Astrocyte of the spinal cord (primary cell): Measurements from ENCODE around the gene EHBP1.
A peak's percentile ranks its signal among the peaks of the same experiment; 100 is the strongest.

ENCODE experiments used
- DNase-seq: peaks from one replicate; pipeline ENCODE4 v3.0.0; 2011; ENCODE audit warnings: low read depth, low spot score
- H3K4me3 ChIP-seq: 2 replicates; pipeline ENCODE4 v1.5.1; 2011; ENCODE audit warnings: low read depth, mild to moderate bottlenecking, low read length, moderate library complexity
- in situ Hi-C: cut with HindIII; loops from 2 replicates; pipeline ENCODE4 v1.10.0; 2017; ENCODE audit warnings: low sequenced_read_pairs
- TF ChIP-seq, protein P1 (sequence below): IDR thresholded peaks from 2 replicates; pipeline ENCODE4 v1.5.1; 2012; ENCODE audit warnings: low read depth, mild to moderate bottlenecking, low read length, inconsistent platforms

The EHBP1 gene

DNA sequence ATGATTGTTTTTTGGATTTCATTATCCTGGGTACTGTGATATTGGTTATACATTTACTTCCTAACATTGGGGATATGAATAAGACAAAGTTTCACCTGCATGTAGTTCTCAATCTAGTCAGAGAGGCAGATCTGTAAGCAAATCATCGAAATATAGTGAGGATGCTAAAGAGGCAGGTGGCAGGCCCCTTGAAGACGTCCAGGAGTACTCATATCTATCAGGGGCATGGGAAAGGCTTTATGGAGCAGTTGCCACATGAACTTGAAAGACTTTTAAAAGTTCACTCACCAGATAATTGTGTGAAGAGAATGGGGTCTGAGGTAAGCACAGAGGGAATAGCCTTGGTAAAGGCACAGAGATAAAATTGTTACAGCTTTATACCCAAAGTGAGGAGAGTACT, 78.8 kb downstream of the EHBP1 start:
- in situ Hi-C loops: no loop called here
- H3K4me3 ChIP-seq: no peak overlapping the region
- no peak for DNase-seq
- TF ChIP-seq, protein P1, sequence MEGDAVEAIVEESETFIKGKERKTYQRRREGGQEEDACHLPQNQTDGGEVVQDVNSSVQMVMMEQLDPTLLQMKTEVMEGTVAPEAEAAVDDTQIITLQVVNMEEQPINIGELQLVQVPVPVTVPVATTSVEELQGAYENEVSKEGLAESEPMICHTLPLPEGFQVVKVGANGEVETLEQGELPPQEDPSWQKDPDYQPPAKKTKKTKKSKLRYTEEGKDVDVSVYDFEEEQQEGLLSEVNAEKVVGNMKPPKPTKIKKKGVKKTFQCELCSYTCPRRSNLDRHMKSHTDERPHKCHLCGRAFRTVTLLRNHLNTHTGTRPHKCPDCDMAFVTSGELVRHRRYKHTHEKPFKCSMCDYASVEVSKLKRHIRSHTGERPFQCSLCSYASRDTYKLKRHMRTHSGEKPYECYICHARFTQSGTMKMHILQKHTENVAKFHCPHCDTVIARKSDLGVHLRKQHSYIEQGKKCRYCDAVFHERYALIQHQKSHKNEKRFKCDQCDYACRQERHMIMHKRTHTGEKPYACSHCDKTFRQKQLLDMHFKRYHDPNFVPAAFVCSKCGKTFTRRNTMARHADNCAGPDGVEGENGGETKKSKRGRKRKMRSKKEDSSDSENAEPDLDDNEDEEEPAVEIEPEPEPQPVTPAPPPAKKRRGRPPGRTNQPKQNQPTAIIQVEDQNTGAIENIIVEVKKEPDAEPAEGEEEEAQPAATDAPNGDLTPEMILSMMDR: no peak

DNA sequence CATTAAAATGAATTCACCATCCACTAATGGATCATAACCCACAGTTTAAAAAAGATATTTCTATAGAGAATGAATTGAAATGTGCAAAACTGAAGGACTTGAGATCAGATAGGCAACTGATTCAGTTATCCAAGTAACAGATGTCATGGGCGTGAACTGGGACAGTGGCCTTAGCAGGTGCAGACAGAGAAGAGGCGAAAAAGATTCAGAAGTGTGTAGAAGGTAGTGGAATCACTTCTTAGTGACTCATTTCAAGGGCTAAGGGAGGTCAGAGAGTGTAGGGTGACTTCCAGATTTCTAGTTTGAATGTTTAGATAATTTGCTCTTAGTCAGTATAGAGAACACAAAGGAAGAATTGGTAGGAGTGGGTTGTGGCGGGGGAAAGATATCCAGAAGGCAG, 79.7 kb downstream of the EHBP1 start:
- in situ Hi-C loops: no loop called here
- no peak overlapping the region for H3K4me3 ChIP-seq
- peak; percentile 42 for DNase-seq
- TF ChIP-seq, protein P1: no peak

DNA sequence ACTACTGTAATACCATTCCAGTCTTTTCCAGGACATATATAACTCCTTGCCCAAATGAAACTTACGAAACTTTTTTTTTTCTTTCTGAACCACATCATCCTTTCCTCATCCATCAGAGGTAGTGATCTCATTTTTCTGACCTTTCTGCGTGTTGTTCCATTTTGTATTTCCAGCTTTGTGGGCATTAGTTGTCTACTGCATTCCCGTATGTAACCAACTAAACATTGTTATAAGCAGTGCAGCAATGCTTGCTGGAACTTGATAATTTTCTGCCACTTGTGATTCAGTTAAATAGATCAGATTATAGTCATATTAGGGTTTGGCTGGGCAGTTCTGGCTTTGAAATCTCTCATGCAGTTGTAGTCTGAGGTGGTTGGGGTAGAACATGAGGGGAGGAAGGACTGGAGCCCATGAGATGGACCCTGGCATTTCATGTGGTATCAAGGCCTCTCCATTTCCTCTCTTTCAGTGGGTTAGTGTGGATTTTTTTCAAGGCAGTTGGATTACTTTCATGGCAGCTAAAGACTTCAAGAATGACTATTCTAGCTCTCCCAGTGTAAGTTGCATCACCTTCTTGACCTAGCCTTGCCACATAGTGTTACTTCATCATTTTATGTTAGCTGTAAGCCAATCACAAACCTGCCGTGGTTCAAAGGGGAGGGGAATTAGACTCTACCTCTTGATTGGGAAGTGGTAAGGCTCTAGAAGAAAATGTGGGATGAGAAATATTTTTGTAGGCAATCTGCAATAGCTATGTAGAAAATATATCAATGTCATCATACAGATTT, 80.5 kb downstream of the EHBP1 start:
- no peak overlapping the region for H3K4me3 ChIP-seq
- TF ChIP-seq, protein P1: no peak
- peak; percentile 31 for DNase-seq
- in situ Hi-C loops: no loop called here

DNA sequence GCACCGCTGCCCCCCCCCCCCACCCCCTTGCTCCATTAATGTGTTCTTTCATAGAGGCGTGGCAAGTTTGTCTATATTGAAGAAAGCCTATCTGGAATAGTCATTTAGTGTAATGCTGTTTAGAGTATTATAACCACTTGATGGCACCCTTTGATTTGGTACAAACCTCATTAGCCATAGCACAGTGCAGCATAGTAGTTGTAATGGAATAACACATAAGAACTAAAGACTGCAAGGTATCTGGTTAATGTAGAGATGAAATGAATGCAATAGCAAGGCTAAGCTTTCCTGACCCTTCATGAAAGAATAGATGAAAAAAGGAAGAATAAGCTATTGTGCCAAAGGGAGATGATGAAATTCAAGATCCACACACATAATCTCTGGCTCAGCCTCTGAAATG, 81.9 kb downstream of the EHBP1 start:
- DNase-seq: peak; percentile 46
- in situ Hi-C loops: no loop called here
- TF ChIP-seq, protein P1: peak; percentile 28

DNA sequence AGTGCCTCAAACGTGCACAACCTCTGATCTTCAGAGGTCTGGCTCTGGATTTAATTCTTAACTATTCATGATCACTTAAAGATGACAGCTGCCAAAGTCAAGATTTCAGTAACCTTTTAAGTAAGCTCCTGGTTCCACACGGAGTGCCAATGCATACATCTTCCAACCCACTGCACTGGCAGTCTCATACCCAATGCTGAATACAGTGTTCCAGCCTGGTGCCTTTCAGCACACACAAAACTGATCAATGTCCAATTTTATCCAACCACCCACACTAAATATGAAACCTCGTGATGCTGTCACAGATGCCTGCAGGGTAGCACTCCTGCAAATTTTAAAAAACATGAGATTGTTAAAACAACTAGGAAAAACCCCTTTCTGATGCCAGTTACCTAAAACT, 84.0 kb downstream of the EHBP1 start:
- no peak overlapping the region for H3K4me3 ChIP-seq
- TF ChIP-seq, protein P1: no peak
- DNase-seq: no peak
- in situ Hi-C loops: no loop called here

More for the DNA sequence above, 81.9 kb downstream of the EHBP1 start:
- H3K4me3 ChIP-seq: no peak overlapping the region

DNA sequence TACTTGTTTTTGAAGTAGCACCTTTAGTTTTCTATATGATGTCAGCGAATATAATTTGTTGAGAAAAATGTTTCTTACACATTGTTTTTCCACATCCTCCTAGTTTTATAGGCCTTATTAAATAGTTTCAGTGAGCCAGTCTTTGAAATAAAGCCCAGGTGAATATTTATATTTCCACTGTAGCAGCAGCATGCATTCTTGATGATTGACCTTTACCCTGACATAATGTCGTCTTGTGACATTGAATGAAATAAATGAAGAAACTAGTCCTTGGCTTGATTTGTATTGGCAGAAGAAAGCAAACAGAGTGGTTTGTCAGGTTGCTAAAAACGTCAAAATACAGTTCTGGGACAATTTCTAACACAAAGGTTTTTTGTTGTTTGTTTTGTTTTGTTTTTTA, 84.4 kb downstream of the EHBP1 start:
- in situ Hi-C loops: no loop called here
- no peak for DNase-seq
- H3K4me3 ChIP-seq: no peak overlapping the region
- TF ChIP-seq, protein P1: no peak
